Mammary epithelial cell (primary cell): ENCODE data around the gene DNAAF3.

ENCODE experiments used
- EZH2 ChIP-seq: IDR thresholded peaks from 2 replicates; pipeline ENCODE4 v1.6.1; 2012; ENCODE audit warnings: low read length, inconsistent platforms, borderline replicate concordance
- TF ChIP-seq, protein P1 (sequence below), 2 donors: IDR thresholded peaks in 1 of 2; conservative IDR thresholded peaks in 1 of 2; 2 replicates each; pipeline ENCODE4 v1.5.1; 2011 to 2012; ENCODE audit warnings: inconsistent platforms in 2 of 2, low read length in 2 of 2, mild to moderate bottlenecking in 2 of 2, control low read depth in 1 of 2, low read depth in 1 of 2; ENCODE audit not compliant: insufficient read depth in 1 of 2; ENCODE audit errors: extremely low read depth in 1 of 2

DNA sequence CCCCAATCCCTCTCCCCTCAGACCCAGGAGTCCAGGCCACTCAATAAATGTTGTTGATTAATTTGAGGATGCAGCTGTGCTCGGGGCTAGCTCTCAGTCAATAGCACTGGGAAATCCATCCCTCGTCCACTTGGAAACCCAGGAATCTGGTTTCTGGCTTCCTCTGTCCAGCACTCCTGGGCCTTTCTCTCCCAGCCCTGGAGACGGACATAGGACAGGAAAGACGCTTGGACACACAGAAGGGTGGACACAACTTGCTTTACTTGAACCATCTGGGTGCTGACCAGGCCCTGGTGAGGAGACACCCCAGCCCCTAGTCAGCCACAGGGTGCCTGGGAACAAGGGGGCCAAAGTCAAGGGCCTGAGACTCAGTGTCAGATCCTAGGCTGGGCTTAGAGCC lies 8.0 kb downstream of the DNAAF3 start:
- TF ChIP-seq, protein P1, sequence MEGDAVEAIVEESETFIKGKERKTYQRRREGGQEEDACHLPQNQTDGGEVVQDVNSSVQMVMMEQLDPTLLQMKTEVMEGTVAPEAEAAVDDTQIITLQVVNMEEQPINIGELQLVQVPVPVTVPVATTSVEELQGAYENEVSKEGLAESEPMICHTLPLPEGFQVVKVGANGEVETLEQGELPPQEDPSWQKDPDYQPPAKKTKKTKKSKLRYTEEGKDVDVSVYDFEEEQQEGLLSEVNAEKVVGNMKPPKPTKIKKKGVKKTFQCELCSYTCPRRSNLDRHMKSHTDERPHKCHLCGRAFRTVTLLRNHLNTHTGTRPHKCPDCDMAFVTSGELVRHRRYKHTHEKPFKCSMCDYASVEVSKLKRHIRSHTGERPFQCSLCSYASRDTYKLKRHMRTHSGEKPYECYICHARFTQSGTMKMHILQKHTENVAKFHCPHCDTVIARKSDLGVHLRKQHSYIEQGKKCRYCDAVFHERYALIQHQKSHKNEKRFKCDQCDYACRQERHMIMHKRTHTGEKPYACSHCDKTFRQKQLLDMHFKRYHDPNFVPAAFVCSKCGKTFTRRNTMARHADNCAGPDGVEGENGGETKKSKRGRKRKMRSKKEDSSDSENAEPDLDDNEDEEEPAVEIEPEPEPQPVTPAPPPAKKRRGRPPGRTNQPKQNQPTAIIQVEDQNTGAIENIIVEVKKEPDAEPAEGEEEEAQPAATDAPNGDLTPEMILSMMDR (conservative IDR thresholded peaks at IDR 0.05 in 1 of 2, IDR thresholded peaks at IDR 0.05 in 1 of 2; ENCODE audit: extremely low read depth in 1 of 2, insufficient read depth in 1 of 2, low read depth in 1 of 2, low read length in 2 of 2), result no peak
- TF ChIP-seq EZH2, result no peak
